Endodermal cell (in vitro differentiated cells): ENCODE measurements around the gene ATXN1. TPM values are rescaled to one million over a fixed set of nuclear protein-coding genes. Genes with fewer than 3 reads are reported as not detected.

Experiments used
- DNase-seq: peaks from one replicate; pipeline ENCODE4 v3.0.0-alpha.2; 2017
- H3K27ac ChIP-seq: 2 replicates; pipeline ENCODE4 v1.5.1; 2013; ENCODE audit warnings: mild to moderate bottlenecking, low read depth, low read length, moderate library complexity
- H3K27me3 ChIP-seq: 2 replicates; pipeline ENCODE4 v1.6.1; 2013; ENCODE audit warnings: mild to moderate bottlenecking, low read length, moderate library complexity; ENCODE audit not compliant: insufficient read depth, control insufficient read depth, poor library complexity, severe bottlenecking
- H3K36me3 ChIP-seq: 2 replicates; pipeline ENCODE4 v1.7.0; 2013; ENCODE audit warnings: mild to moderate bottlenecking, low read length, moderate library complexity; ENCODE audit not compliant: control insufficient read depth, insufficient read depth
- H3K4me1 ChIP-seq: one replicate; pipeline ENCODE4 v1.7.0; 2013; ENCODE audit warnings: low read length; ENCODE audit not compliant: control insufficient read depth, insufficient read depth
- H3K4me3 ChIP-seq: 2 replicates; pipeline ENCODE4 v1.5.1; 2013; ENCODE audit warnings: mild to moderate bottlenecking, low read length, moderate library complexity
- H3K9ac ChIP-seq: 2 replicates; pipeline ENCODE4 v1.6.1; 2013; ENCODE audit warnings: mild to moderate bottlenecking, low read length, moderate library complexity; ENCODE audit not compliant: poor library complexity, severe bottlenecking; ENCODE audit errors: extremely low read depth
- H3K9me3 ChIP-seq: 2 replicates; pipeline ENCODE4 v1.6.1; 2013; ENCODE audit warnings: mild to moderate bottlenecking, low read length, moderate library complexity; ENCODE audit not compliant: control insufficient read depth
- H3K27ac Mint-ChIP-seq: 2 replicates; pipeline ENCODE4 v1.8.0; 2020; ENCODE audit warnings: mixed read lengths
- H3K27me3 Mint-ChIP-seq: 2 replicates; pipeline ENCODE4 v1.8.0; 2021; ENCODE audit warnings: mild to moderate bottlenecking, mixed read lengths; ENCODE audit not compliant: insufficient read depth
- H3K36me3 Mint-ChIP-seq: 2 replicates; pipeline ENCODE4 v1.8.0; 2020; ENCODE audit warnings: low read depth, mixed read lengths
- H3K4me1 Mint-ChIP-seq: 2 replicates; pipeline ENCODE4 v1.8.0; 2020; ENCODE audit warnings: mixed read lengths
- H3K4me3 Mint-ChIP-seq: 2 replicates; pipeline ENCODE4 v1.8.0; 2020; ENCODE audit warnings: mild to moderate bottlenecking, moderate library complexity, mixed read lengths
- H3K9me3 Mint-ChIP-seq: 2 replicates; pipeline ENCODE4 v1.8.0; 2020; ENCODE audit warnings: mild to moderate bottlenecking, mixed read lengths
- WGBS, 2 experiments: methylation state at CpG; one replicate each; pipeline versions ENCODE4 v1.1.5 to v1.1.7; 2013; ENCODE audit warnings: missing lambda C conversion rate in 2 of 2, mixed read lengths in 1 of 2; ENCODE audit not compliant: insufficient coverage in 1 of 2, insufficient read length in 1 of 2; 5-methylcytosine and 5-hydroxymethylcytosine counted together
- total RNA-seq, 2 donors: library from RNA; stranded (reverse); fragmentation: NEBNext Ultra II Directional in 1 of 2; extraction: Animal tissue kit (Norgen Biotek cat#: 25700) in 1 of 2; gene quantifications; 2 replicates in 1 of 2; 3 replicates in 1 of 2; pipeline ENCODE4 v1.2.1, GENCODE V29; 2021
- TF ChIP-seq, protein P1 (sequence below): fragments of 200-600 bp; sonication (generic); conservative IDR thresholded peaks from 2 replicates; pipeline ENCODE4 v1.5.0; 2021; ENCODE audit warnings: antibody characterized with exemption, mild to moderate bottlenecking

ATXN1 gene
- total RNA-seq, 2 donors from 2014 or later = 10.4 to 15.9 TPM

DNA sequence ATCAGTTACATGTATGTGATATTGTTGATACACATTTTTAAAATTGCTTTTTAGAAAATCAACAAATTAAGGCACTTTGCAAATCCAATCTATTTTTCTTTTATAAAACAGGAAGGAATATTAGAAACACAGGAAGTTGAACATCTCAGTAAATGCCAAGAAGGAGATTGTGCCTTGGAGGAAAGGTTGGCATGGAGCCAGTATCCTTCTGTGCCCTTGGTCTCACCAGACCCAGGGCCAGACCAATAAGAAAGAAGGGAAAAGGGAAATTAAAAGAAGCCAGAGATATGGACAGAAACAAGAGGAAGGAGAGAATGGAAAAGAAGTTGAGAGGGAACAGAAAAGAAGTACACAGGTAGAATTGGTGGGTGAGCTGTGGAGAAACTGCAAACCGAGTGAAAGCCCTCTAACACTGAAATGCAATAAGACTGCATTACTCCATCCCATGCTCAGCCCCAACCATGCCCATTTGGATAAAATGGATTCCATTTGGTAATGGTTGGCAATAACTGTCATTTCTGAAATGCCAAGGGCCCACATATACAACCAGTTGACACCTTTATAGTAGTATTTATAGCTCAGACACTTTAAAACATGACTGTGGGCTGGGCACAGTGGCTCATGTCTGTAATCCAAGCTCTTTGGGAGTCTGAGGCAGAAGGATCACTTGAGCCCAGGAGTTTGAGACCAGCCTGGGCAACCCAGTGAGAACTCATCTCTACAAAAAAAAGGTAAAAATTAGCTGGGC lies 389.1 kb downstream of the ATXN1 start:
- H3K27ac Mint-ChIP-seq = no peak overlapping the region
- H3K4me1 Mint-ChIP-seq = no peaks in the 10 kb centered on the region
- H3K4me3 Mint-ChIP-seq = no peak overlapping the region
- H3K4me3 ChIP-seq = no peak overlapping the region
- no peaks in the 10 kb centered on the region for H3K27me3 Mint-ChIP-seq
- no peaks in the 10 kb centered on the region for H3K9me3 Mint-ChIP-seq
- H3K36me3 Mint-ChIP-seq = no peaks in the 10 kb centered on the region
- no peak for DNase-seq
- WGBS, 2 experiments = 100% methylated on average over 1 of the region's 1 CpG; no CpG with 5 or more reads in 1 of the 2 experiments
- no peaks in the 10 kb centered on the region for H3K4me1 ChIP-seq
- no peaks in the 10 kb centered on the region for H3K9me3 ChIP-seq
- no peaks in the 10 kb centered on the region for H3K36me3 ChIP-seq
- no peaks in the 10 kb centered on the region for H3K27me3 ChIP-seq
- H3K9ac ChIP-seq = no peak overlapping the region
- TF ChIP-seq, protein P1, sequence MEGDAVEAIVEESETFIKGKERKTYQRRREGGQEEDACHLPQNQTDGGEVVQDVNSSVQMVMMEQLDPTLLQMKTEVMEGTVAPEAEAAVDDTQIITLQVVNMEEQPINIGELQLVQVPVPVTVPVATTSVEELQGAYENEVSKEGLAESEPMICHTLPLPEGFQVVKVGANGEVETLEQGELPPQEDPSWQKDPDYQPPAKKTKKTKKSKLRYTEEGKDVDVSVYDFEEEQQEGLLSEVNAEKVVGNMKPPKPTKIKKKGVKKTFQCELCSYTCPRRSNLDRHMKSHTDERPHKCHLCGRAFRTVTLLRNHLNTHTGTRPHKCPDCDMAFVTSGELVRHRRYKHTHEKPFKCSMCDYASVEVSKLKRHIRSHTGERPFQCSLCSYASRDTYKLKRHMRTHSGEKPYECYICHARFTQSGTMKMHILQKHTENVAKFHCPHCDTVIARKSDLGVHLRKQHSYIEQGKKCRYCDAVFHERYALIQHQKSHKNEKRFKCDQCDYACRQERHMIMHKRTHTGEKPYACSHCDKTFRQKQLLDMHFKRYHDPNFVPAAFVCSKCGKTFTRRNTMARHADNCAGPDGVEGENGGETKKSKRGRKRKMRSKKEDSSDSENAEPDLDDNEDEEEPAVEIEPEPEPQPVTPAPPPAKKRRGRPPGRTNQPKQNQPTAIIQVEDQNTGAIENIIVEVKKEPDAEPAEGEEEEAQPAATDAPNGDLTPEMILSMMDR = no peak
- no peak overlapping the region for H3K27ac ChIP-seq

DNA sequence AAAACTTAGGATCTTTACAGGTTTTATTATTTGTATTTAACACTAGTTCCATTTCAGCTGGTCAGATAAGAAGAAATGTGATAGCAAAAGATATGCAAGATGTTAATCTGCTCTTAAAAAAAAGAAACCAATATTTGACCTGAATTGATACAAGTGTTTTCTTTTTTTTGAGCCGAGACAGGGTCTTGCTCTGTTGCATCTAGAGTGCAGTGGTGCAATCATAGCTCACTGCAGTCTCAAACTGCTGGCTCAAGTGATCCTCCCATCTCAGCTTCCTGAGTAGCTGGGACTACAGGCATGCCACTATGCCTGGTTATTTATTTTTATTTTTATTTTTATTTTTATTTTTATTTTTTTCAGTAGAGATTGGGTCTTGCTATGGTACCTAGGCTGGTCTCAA lies 389.9 kb downstream of the ATXN1 start:
- no peaks in the 10 kb centered on the region for H3K36me3 Mint-ChIP-seq
- TF ChIP-seq, protein P1 = no peak
- no peaks in the 10 kb centered on the region for H3K9me3 Mint-ChIP-seq
- H3K9ac ChIP-seq = no peak overlapping the region
- no peak overlapping the region for H3K27ac Mint-ChIP-seq
- H3K4me1 Mint-ChIP-seq = no peaks in the 10 kb centered on the region
- no peaks in the 10 kb centered on the region for H3K27me3 Mint-ChIP-seq
- H3K27me3 ChIP-seq = no peaks in the 10 kb centered on the region
- H3K9me3 ChIP-seq = no peaks in the 10 kb centered on the region
- H3K4me1 ChIP-seq = no peaks in the 10 kb centered on the region
- H3K4me3 ChIP-seq = no peak overlapping the region
- 86 to 100% methylated on average over 1 of the region's 1 CpG for WGBS, 2 experiments
- no peaks in the 10 kb centered on the region for H3K36me3 ChIP-seq
- DNase-seq = no peak
- H3K27ac ChIP-seq = no peak overlapping the region
- H3K4me3 Mint-ChIP-seq = no peak overlapping the region

DNA sequence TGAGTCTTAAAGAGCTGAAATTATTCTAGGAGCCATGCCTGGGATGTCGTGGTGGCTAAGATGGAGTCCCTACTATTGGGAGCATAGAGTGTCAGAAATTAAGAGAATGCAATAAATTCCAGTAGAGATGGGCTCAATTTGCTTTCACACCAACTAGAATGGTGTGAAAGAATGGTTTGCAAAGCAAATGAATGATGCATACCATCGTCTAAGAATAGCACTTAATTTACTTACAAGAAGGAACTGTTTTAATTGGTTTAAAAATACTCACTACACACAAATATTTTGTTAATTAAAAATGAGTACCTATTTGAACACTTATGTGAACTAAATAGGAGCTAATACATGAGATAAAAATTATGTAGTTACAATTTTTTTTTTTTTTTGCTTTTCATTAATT lies 390.3 kb downstream of the ATXN1 start:
- TF ChIP-seq, protein P1 = no peak
- Mint-ChIP-seq H3K4me1 (no peaks in the 10 kb centered on the region), H3K36me3 (no peaks in the 10 kb centered on the region), H3K9me3 (no peaks in the 10 kb centered on the region), H3K27me3 (no peaks in the 10 kb centered on the region), H3K27ac (no peak overlapping the region), H3K4me3 (no peak overlapping the region)
- Histone ChIP-seq H3K4me1 (no peaks in the 10 kb centered on the region), H3K27ac (no peak overlapping the region), H3K27me3 (no peaks in the 10 kb centered on the region), H3K9me3 (no peaks in the 10 kb centered on the region), H3K4me3 (no peak overlapping the region), H3K9ac (no peak overlapping the region), H3K36me3 (no peaks in the 10 kb centered on the region)
- WGBS, 2 experiments = 83 to 89% methylated on average over 1 of the region's 2 CpGs
- DNase-seq = no peak
